NB4 (cell line): ENCODE results near the gene WARS2.

Source experiments
- CTCF ChIP-seq: IDR thresholded peaks from one replicate; pipeline ENCODE4 v1.5.1; 2012; ENCODE audit warnings: low read depth, low read length
- MAX ChIP-seq: IDR thresholded peaks from 2 replicates; pipeline ENCODE4 v1.6.1; 2011; ENCODE audit warnings: low read depth, low read length

GRCh38 chr1:119000371-119001180 lies 139.9 kb downstream of the WARS2 start:
- no peak for TF ChIP-seq CTCF
- TF ChIP-seq MAX, result no peak
